ENCODE results near the gene AQP3. TPM values are rescaled to one million over a fixed set of nuclear protein-coding genes. Genes with fewer than 3 reads are reported as not detected.

Gene AQP3
- total and polyA plus RNA-seq, 9 of the 15 experiments (the other 6 are each of a cell fraction or from before 2014, with no cell fraction given): 4.2 to 31.5 (median 17.6) TPM

DNA sequence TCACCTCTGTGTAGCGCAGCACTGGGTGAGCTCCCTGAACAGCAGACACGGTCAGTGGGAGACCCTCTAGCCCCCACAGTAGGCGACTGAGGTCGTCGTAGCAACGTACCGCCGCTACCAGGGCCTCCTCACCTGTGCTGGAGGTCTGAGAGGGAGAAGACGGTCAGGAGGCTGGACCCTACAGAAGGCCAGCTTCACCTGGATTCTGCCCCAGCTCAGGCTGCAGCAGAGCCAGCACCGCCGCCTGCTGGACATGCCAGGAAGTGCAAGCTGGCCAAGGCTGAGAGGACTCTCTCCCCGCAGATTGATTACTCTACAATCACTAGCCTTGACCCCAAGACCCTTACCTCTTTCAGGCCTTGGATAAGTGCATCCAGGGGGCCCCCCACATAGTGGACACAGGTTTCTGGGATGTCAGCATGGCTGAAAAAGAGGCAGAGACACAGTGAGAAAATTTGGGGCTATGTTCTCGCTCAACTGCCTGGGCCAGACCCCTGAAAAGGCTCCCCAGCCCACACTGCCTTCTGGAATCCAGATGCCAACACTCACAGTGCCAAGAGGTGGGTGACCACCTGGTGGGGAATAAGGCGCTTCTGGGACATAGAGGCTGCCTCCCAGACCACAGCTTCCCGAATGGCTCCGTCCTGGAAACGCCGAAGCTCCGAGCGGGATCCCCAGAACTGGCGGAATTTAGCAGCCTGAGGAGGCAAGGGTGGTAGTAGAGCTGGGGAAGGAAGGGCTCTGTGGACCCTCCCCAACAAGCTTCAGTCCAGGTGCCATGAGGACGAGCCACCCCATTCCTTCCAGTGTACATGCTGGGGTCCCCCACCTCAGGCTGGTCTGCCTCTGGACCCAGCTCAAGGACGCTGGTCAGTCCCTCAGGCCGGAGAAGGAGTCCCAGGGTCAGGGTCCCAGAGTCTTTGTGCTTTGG lies 19.4 kb upstream of the AQP3 start (continued):
- TF ChIP-seq, protein P1, sequence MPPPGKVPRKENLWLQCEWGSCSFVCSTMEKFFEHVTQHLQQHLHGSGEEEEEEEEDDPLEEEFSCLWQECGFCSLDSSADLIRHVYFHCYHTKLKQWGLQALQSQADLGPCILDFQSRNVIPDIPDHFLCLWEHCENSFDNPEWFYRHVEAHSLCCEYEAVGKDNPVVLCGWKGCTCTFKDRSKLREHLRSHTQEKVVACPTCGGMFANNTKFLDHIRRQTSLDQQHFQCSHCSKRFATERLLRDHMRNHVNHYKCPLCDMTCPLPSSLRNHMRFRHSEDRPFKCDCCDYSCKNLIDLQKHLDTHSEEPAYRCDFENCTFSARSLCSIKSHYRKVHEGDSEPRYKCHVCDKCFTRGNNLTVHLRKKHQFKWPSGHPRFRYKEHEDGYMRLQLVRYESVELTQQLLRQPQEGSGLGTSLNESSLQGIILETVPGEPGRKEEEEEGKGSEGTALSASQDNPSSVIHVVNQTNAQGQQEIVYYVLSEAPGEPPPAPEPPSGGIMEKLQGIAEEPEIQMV (tag; conservative IDR thresholded peaks at IDR 0.05; ENCODE audit: low read depth): no peak
- TF ChIP-seq RBM22 (IDR thresholded peaks at IDR 0.05; ENCODE audit: low read depth, low read length, poor library complexity, severe bottlenecking) (no peak), ZNF354B (CRISPR knock-in tag; IDR thresholded peaks at IDR 0.05) (no peak), ZBTB40 (IDR thresholded peaks at IDR 0.05) (no peak), ZBTB40 (CRISPR knock-in tag; IDR thresholded peaks at IDR 0.05) (no peak)
- TF ChIP-seq, protein P2, sequence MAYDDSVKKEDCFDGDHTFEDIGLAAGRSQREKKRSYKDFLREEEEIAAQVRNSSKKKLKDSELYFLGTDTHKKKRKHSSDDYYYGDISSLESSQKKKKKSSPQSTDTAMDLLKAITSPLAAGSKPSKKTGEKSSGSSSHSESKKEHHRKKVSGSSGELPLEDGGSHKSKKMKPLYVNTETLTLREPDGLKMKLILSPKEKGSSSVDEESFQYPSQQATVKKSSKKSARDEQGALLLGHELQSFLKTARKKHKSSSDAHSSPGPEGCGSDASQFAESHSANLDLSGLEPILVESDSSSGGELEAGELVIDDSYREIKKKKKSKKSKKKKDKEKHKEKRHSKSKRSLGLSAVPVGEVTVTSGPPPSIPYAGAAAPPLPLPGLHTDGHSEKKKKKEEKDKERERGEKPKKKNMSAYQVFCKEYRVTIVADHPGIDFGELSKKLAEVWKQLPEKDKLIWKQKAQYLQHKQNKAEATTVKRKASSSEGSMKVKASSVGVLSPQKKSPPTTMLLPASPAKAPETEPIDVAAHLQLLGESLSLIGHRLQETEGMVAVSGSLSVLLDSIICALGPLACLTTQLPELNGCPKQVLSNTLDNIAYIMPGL (CRISPR knock-in tag; IDR thresholded peaks at IDR 0.05): no peak
- TF ChIP-seq, protein P3, sequence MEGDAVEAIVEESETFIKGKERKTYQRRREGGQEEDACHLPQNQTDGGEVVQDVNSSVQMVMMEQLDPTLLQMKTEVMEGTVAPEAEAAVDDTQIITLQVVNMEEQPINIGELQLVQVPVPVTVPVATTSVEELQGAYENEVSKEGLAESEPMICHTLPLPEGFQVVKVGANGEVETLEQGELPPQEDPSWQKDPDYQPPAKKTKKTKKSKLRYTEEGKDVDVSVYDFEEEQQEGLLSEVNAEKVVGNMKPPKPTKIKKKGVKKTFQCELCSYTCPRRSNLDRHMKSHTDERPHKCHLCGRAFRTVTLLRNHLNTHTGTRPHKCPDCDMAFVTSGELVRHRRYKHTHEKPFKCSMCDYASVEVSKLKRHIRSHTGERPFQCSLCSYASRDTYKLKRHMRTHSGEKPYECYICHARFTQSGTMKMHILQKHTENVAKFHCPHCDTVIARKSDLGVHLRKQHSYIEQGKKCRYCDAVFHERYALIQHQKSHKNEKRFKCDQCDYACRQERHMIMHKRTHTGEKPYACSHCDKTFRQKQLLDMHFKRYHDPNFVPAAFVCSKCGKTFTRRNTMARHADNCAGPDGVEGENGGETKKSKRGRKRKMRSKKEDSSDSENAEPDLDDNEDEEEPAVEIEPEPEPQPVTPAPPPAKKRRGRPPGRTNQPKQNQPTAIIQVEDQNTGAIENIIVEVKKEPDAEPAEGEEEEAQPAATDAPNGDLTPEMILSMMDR (IDR thresholded peaks at IDR 0.05 in 2 of 3, conservative IDR thresholded peaks at IDR 0.05 in 1 of 3; ENCODE audit: insufficient read depth in 2 of 3, low read depth in 1 of 3, low read length in 3 of 3): peak; percentile 82 to 87 (median 83)
- TF ChIP-seq, protein P4, sequence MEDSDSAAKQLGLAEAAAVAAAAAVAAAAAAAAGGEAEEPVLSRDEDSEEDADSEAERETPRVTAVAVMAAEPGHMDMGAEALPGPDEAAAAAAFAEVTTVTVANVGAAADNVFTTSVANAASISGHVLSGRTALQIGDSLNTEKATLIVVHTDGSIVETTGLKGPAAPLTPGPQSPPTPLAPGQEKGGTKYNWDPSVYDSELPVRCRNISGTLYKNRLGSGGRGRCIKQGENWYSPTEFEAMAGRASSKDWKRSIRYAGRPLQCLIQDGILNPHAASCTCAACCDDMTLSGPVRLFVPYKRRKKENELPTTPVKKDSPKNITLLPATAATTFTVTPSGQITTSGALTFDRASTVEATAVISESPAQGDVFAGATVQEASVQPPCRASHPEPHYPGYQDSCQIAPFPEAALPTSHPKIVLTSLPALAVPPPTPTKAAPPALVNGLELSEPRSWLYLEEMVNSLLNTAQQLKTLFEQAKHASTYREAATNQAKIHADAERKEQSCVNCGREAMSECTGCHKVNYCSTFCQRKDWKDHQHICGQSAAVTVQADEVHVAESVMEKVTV (CRISPR knock-in tag; IDR thresholded peaks at IDR 0.05): peak; percentile 56

Data from K562 (cell line).